Putamen (tissue), 1 donor: ENCODE data around the gene HECTD2.
"Not testable (repeated sequence)": the region's sequence is repeated elsewhere in the genome, so short reads cannot be mapped to it uniquely, and the experiment has no call there.

Experiments used
- DNase-seq: peaks from one replicate; pipeline ENCODE4 v3.0.0-alpha.2; 2016; ENCODE audit warnings: low spot score

HECTD2 gene

GRCh38 chr10:91474009-91474408, 63.9 kb downstream of the HECTD2 start:
- DNase-seq = no peak

GRCh38 chr10:91477236-91477635, 67.1 kb downstream of the HECTD2 start:
- no peak for DNase-seq

DNA sequence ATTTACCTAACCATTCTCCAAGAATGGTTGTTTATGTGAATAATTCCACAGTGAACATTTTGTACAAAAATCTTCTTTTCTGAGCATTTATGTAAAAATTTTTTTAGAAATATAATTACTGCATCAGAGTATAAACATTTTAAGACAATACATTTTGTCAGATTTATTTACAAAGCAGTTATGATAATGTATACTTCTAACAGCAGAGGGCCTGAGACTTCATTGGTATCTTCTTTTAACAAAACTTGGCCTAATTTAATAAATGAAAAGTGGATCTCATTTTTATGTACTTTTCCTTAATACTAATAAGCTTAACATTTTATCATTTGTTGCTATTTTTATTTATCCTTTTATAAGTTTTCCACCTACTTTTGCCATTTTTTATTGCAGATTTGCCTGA, 69.4 kb downstream of the HECTD2 start:
- no peak for DNase-seq

DNA sequence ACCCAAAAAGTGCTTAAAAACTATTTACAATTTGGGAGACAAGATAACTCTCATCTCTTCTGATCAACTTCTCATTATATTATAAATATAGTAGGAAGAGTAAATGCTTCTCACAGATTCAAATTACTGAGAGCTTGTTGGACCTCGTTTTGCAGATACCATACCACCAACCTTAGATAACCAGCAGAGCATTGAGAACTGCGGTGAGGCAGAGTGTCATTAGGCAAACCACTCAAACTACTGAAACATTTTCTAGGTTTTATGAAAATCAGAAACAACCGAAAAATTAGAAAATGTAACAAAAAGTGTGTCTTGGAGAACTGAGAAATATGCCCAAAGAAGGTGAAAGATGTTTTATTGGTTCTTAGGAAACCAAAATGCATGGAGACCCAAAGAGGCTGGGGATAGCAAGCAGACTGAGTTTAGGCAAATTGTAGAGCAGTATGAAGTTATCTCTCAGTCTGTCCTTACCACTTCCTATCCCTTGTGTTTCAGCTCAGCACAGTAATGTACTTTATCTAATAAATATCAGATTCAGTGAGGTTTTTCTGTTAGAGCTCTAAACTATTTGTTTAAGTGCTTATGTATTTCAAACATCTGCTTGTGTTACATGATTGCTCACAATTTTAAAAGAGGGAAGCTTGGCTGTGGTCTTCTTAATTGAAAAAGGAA, 77.9 kb downstream of the HECTD2 start:
- no peak for DNase-seq

DNA sequence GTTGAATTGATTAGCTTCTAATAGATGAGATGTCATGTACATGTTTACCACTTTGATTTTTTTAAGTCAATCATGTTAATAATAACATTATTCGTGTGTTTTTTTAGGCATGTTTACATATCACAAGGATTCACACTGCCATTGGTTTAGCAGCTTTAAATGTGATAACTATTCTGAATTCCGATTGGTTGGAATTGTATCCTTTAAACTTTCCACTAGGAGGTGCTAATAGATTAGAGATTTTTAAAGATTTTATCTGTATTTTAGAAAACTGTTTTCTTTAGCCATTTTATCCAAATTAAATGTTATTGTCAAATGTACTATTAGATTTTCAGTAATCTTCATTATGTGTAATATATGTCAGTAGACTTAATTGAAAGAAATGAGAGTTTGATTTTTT, 83.2 kb downstream of the HECTD2 start:
- DNase-seq = no peak

DNA sequence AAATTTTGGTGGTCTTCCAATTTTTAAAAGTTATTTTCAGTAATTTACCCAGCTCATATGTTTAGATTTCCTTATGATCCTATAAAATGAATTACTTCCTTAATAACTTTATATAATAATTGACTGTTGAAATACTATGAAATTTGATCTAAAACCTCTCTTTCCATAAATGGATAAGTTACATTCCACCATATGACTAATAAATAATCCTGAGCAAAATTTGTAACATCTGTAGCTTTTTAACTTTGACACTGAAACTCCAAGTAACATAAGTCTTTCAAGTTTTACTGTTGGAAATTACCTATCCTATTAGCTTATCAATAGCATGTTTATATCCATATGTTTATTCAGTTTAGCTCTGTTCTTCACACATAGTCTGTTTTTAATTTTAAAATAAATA, 85.3 kb downstream of the HECTD2 start:
- DNase-seq = no peak

- no peak for DNase-seq
Measured at GRCh38 chr10:91496016-91496415, 85.9 kb downstream of the HECTD2 start.

DNA sequence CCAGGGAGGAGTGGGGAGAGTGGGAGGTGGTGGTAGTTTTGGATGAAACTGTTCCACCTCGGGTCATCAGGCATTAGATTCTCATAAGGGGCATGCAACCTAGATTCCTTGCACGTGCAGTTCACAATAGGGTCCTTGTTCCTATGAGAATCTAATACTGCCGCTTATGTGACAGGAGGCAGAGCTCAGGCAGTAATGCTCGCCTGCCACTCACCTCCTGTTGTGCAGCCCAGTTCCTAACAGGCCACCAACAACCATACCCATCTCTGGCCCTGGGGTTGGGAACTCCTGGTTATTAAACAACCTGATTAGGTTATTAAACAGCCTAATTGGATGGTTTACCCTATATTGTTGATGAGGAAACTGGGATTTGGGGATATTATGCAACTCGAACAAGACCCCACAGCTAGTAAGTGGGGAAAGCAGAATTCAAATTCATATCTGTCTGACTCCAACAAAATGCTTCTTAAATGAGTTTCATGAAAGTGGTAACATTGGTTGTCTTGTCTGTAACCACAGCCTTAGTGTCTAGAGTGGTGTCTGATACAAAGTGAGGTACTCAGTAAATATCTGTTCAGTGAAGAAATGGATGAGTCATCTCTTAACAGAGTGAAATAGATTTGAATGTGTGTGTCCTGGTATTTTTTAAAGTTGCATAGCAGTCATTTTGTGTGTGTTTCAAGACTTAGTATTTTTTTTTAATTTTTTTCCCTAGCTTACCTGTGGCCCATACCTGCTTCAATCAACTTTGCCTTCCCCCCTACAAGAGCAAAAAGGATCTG, 101.6 kb downstream of the HECTD2 start:
- no peak for DNase-seq

GRCh38 chr10:91512458-91512857, 102.3 kb downstream of the HECTD2 start:
- DNase-seq = no peak

- no peak for DNase-seq
Measured at GRCh38 chr10:91513598-91514424, 103.7 kb downstream of the HECTD2 start.

DNA sequence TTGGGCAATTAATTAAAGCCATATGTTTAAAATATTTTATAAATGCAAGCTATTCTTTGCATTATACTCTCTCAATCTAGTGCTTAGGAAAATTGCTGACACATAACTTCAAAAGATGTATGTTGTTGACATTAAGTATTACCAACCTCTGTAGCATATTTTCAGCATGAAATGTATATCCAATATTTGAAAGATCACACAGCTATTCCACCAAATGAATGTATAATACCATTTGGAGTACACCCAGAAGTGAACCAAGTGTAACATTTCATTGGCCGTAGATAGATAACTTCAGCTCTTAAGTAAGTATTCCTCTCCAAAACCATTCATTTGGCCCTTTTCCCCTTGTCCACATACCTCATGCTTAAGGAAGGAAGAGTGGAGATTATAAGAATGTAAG, 104.6 kb downstream of the HECTD2 start:
- no peak for DNase-seq

- no peak for DNase-seq
Measured at GRCh38 chr10:91517394-91517793, 107.2 kb downstream of the HECTD2 start.

- DNase-seq = no peak
Measured at GRCh38 chr10:91519899-91520514, 109.9 kb downstream of the HECTD2 start.

- no peak for DNase-seq
Measured at GRCh38 chr10:91520661-91521060, 110.5 kb downstream of the HECTD2 start.

- DNase-seq = no peak
Measured at GRCh38 chr10:91521439-91521838, 111.3 kb downstream of the HECTD2 start.

DNA sequence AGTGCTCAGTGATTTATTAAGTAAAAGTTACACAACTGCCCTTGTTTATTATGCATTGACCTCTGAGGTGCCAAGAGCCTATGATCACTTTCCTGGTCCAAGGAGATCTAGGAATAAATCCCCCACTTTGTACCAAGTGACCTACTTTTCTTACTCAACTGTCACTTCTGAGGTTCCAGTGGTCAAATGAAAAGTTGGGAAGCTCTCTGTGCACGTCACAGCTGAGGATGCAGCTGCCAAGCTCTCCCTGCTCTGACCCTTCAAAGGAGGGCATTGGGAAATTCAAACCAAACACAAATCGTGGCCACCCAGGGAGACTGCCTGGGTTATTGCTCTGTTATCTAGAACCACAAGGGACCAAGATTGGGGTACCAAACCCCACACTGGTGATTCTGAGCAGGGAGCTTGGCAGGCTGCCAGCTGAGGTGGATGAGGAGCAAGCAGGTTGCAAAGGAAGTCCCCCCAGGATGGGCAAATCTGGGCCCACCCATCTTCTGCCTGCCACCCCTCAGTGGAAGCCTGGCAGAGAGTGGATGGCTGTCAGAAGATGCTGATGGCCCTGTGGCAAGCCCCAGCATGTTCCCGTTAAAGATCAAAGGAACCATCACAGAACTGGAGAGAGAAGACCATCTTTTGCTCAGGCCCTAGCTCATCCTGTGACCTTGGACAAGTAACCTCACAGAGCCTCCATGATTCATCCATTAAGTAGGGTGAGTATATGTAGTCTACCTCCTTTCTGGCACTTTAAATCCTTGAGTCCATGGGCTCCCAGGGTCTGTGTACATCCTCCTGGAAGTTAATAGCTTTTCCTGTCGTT, 116.0 kb downstream of the HECTD2 start:
- DNase-seq = no peak

DNA sequence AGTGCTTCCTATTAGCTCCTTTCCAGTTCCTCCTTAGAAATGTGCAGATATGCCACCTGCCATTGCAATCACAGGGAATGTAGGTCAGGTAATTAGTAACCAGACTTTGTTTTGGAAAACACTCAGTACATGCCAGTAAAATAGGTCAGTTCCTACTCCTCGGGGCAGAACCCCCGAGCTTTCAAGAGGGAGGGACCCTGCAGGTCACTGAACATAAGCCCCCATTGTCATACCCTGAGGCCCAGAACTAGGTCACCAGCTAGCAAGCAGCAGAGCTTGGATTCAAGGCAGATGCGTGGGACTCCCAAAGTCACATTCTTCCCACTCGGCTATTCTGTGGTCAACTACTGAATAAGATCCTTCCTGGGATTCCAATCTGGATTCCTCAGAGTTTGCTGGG, 117.9 kb downstream of the HECTD2 start:
- DNase-seq = no peak

GRCh38 chr10:91528768-91529167, 118.6 kb downstream of the HECTD2 start:
- no peak for DNase-seq

GRCh38 chr10:91534789-91535188, 124.6 kb downstream of the HECTD2 start:
- DNase-seq = not testable (repeated sequence)

GRCh38 chr10:91536111-91536510, 126.0 kb downstream of the HECTD2 start:
- no peak for DNase-seq

GRCh38 chr10:91536733-91537132, 126.6 kb downstream of the HECTD2 start:
- DNase-seq = no peak
